Thymus (tissue), 11 donors: Measurements from ENCODE around the gene DDX3X. TPM values are rescaled to one million over a fixed set of nuclear protein-coding genes. Genes with fewer than 3 reads are reported as not detected.
A peak's percentile ranks its signal among the peaks of the same experiment; 100 is the strongest.
"Not testable (repeated sequence)": the region's sequence is repeated elsewhere in the genome, so short reads cannot be mapped to it uniquely, and the experiment has no call there.

Experiments used
- DNase-seq, 9 donors: peaks; one replicate each; pipeline ENCODE4 v3.0.0-alpha.2; 2013; ENCODE audit warnings: low spot score in 9 of 9, low read depth in 6 of 9, missing footprints in 1 of 9
- H3K27ac ChIP-seq, 2 donors: one replicate each; pipeline ENCODE4 v1.5.1; 2013; ENCODE audit warnings: control low read depth in 1 of 2, low read depth in 1 of 2, low read length in 1 of 2, mild to moderate bottlenecking in 1 of 2, moderate library complexity in 1 of 2
- H3K27me3 ChIP-seq, 2 donors: one replicate each; pipeline ENCODE4 v1.5.1; 2013; ENCODE audit warnings: low read length in 1 of 2; ENCODE audit not compliant: control insufficient read depth in 2 of 2, insufficient read depth in 1 of 2
- H3K36me3 ChIP-seq, 2 donors: one replicate each; pipeline ENCODE4 v1.5.1; 2013; ENCODE audit warnings: low read length in 1 of 2, mild to moderate bottlenecking in 1 of 2, moderate library complexity in 1 of 2; ENCODE audit not compliant: control insufficient read depth in 2 of 2, insufficient read depth in 2 of 2
- H3K4me1 ChIP-seq, 2 donors: one replicate each; pipeline ENCODE4 v1.5.1; 2013; ENCODE audit warnings: low read length in 2 of 2; ENCODE audit not compliant: control insufficient read depth in 2 of 2, insufficient read depth in 2 of 2
- H3K4me3 ChIP-seq, 2 donors: one replicate each; pipeline ENCODE4 v1.5.1; 2013; ENCODE audit warnings: low read length in 2 of 2, control low read depth in 1 of 2, mild to moderate bottlenecking in 1 of 2
- H3K9me3 ChIP-seq, 2 donors: one replicate each; pipeline ENCODE4 v1.5.1; 2013; ENCODE audit warnings: low read length in 1 of 2, mild to moderate bottlenecking in 1 of 2; ENCODE audit not compliant: control insufficient read depth in 2 of 2, insufficient read depth in 1 of 2
- WGBS: extraction: QIAGEN DNeasy Blood & Tissue Kit; methylation state at CpG from one replicate; pipeline ENCODE4 v1.1.7; 2013; 5-methylcytosine and 5-hydroxymethylcytosine counted together
- polyA plus RNA-seq: library from polyadenylated mRNA; stranded (reverse); fragments of 200-250 nt; gene quantifications from one replicate; pipeline ENCODE4 v1.2.3, GENCODE V29; 2013
- total RNA-seq: library from RNA; stranded (reverse); fragments of 120-200 nt; gene quantifications from one replicate; pipeline ENCODE4 v1.2.4, GENCODE V29; 2013
- donor health status: healthy.

DDX3X gene
- total and polyA plus RNA-seq, 2 donors: 117 to 232 TPM

DNA sequence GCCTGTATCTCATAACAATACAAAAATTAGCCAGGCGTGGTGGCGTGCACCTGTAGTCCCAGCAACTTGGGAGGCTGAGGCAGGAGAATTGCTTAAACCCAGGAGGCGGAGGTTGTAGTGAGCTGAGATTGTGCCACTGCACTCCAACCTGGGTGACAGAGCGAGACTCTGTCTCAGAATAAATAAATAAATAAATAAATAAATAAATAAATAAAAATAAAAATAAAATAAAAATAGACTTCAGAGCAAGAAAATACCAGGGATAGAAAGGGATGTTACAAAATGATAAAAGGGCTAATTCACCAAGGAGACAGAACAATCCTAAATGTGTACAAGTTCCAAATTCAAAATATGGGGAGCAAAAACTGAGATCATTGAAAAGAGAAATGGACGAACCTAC, 37.6 kb downstream of the DDX3X start:
- H3K9me3 ChIP-seq, H3K27me3 ChIP-seq, H3K4me1 ChIP-seq, DNase-seq, H3K27ac ChIP-seq, H3K4me3 ChIP-seq, H3K36me3 ChIP-seq: not testable (repeated sequence)
- 98% methylated on average over 5 of the region's 5 CpGs for WGBS

DNA sequence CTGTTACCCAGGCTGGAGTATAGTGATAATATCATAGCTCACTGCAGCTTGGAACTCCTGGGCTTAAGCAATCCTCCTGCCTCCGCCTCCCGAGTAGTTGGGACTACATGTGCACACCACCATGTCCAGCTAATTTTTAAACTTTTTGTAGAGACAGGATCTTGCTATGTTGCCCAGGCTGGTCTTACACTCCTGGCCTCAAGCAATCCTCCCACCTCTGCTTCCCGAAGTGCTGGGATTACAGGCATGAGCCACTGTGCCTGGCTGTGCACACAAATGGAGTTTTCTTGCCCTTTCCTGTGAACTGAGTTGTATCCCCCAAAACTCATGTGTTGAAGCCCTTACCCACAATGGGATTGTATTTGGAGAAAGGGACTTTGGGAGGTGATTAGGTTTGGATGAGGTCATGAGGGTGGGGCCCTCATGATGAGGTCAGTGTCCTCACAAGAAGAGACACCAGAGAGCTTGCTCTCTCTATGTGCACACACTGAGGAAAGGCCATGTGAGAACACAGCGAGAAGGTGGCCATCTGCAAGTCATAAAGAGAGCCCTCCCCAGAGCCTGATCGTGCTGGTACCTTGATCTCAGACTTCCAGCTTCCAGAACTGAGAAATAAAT, 40.1 kb downstream of the DDX3X start:
- no peak overlapping the region for H3K27ac ChIP-seq
- H3K4me3 ChIP-seq: no peak overlapping the region
- WGBS: 100% methylated on average over 5 of the region's 5 CpGs
- no peak for DNase-seq
- no peaks in the 10 kb centered on the region for H3K36me3 ChIP-seq
- H3K4me1 ChIP-seq: peaks cover 0 to 13% of the 10 kb centered on the region in 2 donors
- H3K9me3 ChIP-seq: no peaks in the 10 kb centered on the region
- peaks cover 0 to 3% of the 10 kb centered on the region in 2 donors for H3K27me3 ChIP-seq

DNA sequence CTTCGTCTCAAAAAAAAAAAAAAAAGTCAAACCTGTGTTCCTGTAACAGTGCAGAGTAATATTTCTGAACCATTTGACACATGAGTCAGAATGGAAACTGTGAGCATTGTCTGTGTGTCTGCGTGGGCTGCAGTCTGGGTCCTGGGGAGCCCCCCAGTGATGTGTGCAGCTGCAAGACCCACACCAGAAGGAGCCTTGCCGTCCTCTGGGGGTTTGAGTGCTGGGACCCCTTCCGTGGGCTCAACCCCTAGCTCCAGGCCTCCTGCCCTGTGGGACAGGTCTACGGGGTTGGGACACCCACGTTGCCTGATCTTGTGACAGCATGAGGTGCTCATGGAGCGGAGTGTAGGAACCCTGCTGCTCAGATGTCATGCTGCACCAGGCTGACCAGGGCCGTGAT, 43.7 kb downstream of the DDX3X start:
- DNase-seq: peak in 1 of 9 donors; percentile 28
- Histone ChIP-seq H3K27ac (no peak overlapping the region), H3K27me3 (peaks cover 0 to 5% of the 10 kb centered on the region in 2 donors), H3K36me3 (no peaks in the 10 kb centered on the region), H3K4me1 (peaks cover 6 to 23% of the 10 kb centered on the region in 2 donors), H3K9me3 (no peaks in the 10 kb centered on the region), H3K4me3 (no peak overlapping the region)
- 87% methylated on average over 8 of the region's 8 CpGs for WGBS

DNA sequence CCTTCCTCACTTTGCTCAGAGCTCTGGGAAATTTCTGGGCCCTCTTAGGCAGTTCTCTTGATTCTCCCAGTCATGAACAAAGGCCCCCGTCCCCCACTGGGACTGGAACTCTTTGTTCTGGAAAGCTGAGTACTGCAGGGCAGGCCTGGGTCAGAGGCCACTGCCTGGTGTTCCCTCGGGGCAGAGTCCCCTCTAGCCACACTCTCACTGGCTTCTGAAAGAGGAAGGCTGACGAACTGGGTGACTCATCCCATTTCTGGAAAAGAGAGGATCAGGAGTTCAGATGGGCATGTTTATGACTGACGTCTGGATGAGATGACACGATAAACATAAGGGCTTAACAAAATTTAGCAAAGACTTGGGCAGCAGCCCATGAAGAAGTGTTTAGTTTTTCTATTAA, 47.7 kb downstream of the DDX3X start:
- Histone ChIP-seq H3K27me3 (peaks cover 0 to 2% of the 10 kb centered on the region in 2 donors), H3K27ac (peak overlapping the region in 1 of 2 donors; percentile 36), H3K36me3 (no peaks in the 10 kb centered on the region), H3K4me1 (peaks cover 10 to 33% of the 10 kb centered on the region in 2 donors), H3K4me3 (no peak overlapping the region), H3K9me3 (peaks cover 0 to 6% of the 10 kb centered on the region in 2 donors)
- 92% methylated on average over 5 of the region's 5 CpGs for WGBS
- no peak for DNase-seq

DNA sequence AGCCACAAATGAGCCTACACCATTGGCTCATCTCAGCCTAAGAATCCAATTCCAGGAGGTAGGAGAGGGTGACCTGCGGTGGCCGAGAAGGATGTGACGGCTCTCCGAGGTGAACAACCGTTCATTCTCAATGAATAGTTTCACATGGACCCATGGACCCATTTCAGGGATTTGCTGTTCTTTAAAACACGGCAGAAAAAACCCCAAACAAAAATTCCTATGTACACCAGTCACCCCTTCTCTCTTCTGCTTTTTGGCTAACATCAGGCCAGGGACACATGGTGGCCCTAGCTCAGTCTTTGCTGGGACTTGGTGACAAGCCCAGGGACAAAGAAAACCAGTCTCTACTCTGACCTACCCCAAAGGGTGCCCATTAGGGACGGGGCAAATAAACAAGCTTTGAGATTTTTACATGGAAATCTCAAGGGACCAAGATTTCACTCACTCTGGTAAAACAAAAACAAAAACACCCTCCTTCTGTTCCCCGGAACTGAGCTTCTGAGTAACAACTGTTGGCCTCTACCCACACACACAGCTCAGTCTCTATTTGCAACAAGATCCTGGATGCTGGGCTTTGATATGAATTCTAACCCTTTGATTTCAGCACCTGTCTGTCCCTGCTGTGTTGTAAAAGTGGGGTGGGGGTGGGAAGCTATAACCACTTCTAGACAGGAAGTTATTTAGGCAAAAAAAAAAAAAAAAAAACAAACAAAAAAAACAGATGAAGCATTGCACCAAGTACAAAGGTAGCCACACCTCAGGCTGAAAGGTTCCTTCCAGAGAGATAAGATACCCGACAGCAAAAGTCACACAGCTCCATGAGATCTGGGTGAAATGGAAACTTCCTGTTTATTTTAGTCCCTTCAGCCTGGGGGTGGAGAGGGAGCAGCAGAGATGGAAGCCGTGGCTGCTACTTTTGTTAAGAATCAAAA, 49.0 kb downstream of the DDX3X start:
- DNase-seq: peak in 8 of 9 donors; percentile 57 to 92 (median 76)
- peaks cover 10 to 27% of the 10 kb centered on the region in 2 donors for H3K4me1 ChIP-seq
- H3K9me3 ChIP-seq: peaks cover 0 to 6% of the 10 kb centered on the region in 2 donors
- peaks cover 0 to 2% of the 10 kb centered on the region in 2 donors for H3K27me3 ChIP-seq
- H3K36me3 ChIP-seq: no peaks in the 10 kb centered on the region
- H3K4me3 ChIP-seq: peak overlapping the region in 1 of 2 donors; percentile 21
- peak overlapping the region; percentile 91 to 94 for H3K27ac ChIP-seq
- WGBS: 58% methylated on average over 10 of the region's 10 CpGs

DNA sequence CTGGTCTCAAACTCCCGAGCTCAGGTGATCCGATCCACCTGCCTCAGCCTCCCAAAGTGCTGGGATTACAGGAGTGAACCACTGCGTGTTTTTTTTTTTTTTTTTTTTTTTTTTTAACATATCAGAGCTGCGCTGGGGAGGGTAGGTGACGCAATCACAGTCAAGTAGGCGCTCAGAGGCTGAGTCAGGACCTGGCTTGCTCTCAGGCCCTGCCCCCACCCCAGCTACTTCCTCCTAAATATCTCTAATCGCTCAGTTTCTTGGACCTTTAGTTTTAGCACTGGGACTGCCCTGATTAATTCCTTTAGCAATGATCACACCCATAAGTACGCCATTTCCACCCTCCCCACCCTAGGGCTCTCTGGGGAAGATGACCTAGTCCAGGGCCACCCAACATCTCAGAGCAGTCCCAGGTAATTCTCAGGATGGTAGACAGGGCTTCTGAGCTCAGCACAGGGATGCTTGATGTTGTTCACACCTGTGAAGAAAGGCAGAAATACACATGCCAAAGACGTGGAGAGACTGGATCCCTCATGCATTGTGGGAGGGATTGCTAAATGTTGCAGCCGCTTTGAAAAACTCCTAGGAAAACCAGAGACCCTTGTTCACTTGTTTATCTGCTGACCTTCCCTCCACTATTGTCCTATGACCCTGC, 50.2 kb downstream of the DDX3X start:
- no peaks in the 10 kb centered on the region for H3K36me3 ChIP-seq
- H3K4me1 ChIP-seq: peaks cover 10 to 27% of the 10 kb centered on the region in 2 donors
- H3K4me3 ChIP-seq: no peak overlapping the region
- peaks cover 0 to 2% of the 10 kb centered on the region in 2 donors for H3K27me3 ChIP-seq
- DNase-seq: peak in 5 of 9 donors; percentile 22 to 61 (median 38)
- peaks cover 0 to 6% of the 10 kb centered on the region in 2 donors for H3K9me3 ChIP-seq
- WGBS: 79% methylated on average over 10 of the region's 10 CpGs
- peak overlapping the region; percentile 18 to 77 for H3K27ac ChIP-seq

DNA sequence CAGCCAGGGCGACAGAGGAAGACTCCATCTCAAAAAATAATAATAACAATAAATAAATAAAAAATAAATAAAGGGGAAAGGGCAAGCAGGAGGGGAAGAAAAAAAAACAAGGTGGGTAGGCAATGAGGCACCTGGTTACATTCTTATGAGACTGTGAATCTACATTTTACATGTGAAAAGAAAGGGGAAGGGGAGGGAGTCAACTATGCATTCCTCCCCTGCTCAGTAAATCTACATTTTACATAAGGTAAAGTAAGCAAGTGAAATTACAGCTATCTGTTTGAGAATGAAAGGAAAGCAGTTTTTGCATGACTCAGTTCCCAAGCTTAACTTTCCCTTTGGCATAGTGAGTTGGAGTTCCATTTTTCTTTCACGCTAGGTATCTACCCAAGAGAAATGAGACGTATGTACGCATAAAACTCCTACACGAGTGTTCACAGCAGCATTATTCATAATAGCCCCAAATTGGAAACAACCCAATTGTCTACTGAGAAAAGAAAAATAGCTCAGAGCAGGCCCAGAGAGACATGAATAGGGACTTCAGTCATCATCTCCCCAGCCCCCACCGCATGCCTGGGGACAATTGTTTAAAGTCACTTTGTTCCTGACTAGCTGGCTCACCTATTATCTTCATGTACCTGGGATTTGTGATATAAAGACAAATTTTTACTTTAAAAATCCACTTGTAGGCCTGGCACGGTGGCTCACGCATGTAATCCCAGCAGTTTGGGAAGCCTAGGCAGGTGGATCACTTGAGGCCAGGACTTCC, 52.4 kb downstream of the DDX3X start:
- H3K4me3 ChIP-seq: no peak overlapping the region
- H3K4me1 ChIP-seq: peaks cover 9 to 26% of the 10 kb centered on the region in 2 donors
- no peaks in the 10 kb centered on the region for H3K27me3 ChIP-seq

DNA sequence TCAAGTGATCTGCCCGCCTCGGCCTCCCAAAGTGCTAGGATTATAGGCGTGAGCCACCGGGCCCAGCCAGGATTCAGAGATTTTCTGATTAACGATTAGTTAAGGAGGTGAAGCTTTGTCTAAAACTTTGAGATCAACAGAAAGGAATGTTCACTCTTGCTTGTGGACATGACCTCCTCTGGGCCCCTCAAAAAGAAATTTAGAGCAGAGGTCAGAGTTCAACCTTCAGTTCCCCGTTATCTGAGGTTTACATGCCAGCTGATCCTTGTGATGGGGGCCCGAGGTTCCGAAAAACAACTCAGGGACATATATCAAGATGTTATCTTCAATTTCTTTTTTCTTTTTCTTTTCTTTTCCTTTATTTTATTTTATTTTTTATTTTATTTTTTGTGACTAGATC, 54.6 kb downstream of the DDX3X start:
- H3K27ac ChIP-seq: no peak overlapping the region
- no peak overlapping the region for H3K4me3 ChIP-seq
- peaks cover 0 to 6% of the 10 kb centered on the region in 2 donors for H3K9me3 ChIP-seq
- H3K4me1 ChIP-seq: peaks cover 4 to 9% of the 10 kb centered on the region in 2 donors
- no peak for DNase-seq
- H3K27me3 ChIP-seq: no peaks in the 10 kb centered on the region
- WGBS: 95% methylated on average over 8 of the region's 8 CpGs
- no peaks in the 10 kb centered on the region for H3K36me3 ChIP-seq

More for the DNA sequence above, 52.4 kb downstream of the DDX3X start:
- peaks cover 0 to 6% of the 10 kb centered on the region in 2 donors for H3K9me3 ChIP-seq
- H3K27ac ChIP-seq: no peak overlapping the region
- WGBS: 95% methylated on average over 8 of the region's 8 CpGs
- H3K36me3 ChIP-seq: no peaks in the 10 kb centered on the region
- DNase-seq: no peak
